ENCODE measurements around the gene CBL. TPM values are rescaled to one million over a fixed set of nuclear protein-coding genes. Genes with fewer than 3 reads are reported as not detected.
"Not testable (repeated sequence)": the region's sequence is repeated elsewhere in the genome, so short reads cannot be mapped to it uniquely, and the experiment has no call there.

CBL gene
- total and polyA plus RNA-seq, 2 experiments from 2014 or later, result 6.5 to 18.3 TPM

DNA sequence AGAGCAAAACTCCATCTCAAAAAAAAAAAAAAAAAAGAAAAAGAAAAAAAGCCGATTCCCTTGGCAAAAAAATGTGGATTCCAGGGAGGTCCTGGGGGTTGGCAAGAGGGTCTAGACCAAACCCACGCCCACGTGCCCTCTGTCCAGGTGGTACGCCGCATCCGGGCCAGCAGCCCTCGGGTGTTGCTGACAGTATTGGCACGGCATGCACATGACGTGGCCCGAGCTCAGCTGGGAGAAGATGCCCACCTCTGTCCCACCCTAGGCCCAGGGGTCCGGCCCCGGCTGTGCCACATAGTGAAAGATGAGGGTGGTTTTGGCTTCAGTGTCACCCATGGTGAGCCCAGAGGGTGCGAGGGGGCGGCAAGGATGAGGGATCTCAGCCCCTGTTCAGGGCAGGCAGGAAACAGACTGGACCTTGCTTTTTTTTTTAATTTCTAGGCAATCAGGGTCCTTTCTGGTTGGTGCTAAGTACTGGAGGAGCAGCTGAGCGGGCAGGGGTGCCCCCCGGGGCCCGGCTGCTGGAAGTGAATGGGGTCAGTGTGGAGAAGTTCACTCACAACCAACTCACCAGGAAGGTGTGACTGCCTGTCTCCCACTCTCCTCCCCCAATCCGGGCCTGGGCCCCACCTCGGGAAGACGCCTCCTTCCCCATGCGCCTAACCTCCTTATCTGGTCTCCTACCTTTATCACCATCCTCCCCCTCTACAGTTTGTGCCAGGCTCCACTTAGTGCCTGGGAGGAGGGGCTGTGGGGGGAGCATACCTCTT, 18.8 kb upstream of the CBL start:
- TF ChIP-seq CTCF (IDR thresholded peaks at IDR 0.05; ENCODE audit: low read depth, low read length), result no peak
- H3K36me3 ChIP-seq, result no peaks in the 10 kb centered on the region
- no peaks in the 10 kb centered on the region for H3K4me1 ChIP-seq (ENCODE audit: low read depth)
- no peaks in the 10 kb centered on the region for H3K27me3 ChIP-seq
- H3K4me3 ChIP-seq, result no peak overlapping the region
- DNase-seq (ENCODE audit: low read depth in 1 of 2, low spot score in 1 of 2), result no peak
- H3K27ac ChIP-seq, result no peak overlapping the region
- no peaks in the 10 kb centered on the region for H3K9me3 ChIP-seq (ENCODE audit: low read depth)

GRCh38 chr11:119188067-119188466, 18.1 kb upstream of the CBL start:
- DNase-seq (ENCODE audit: low read depth in 1 of 2, low spot score in 1 of 2), result no peak
- no peak overlapping the region for H3K4me3 ChIP-seq
- H3K27me3 ChIP-seq, result no peaks in the 10 kb centered on the region
- H3K27ac ChIP-seq, result no peak overlapping the region
- no peak for TF ChIP-seq CTCF (IDR thresholded peaks at IDR 0.05; ENCODE audit: low read depth, low read length)
- H3K4me1 ChIP-seq (ENCODE audit: low read depth), result no peaks in the 10 kb centered on the region
- H3K9me3 ChIP-seq (ENCODE audit: low read depth), result no peaks in the 10 kb centered on the region
- H3K36me3 ChIP-seq, result no peaks in the 10 kb centered on the region

GRCh38 chr11:119188887-119189286, 17.3 kb upstream of the CBL start:
- no peak for TF ChIP-seq CTCF (IDR thresholded peaks at IDR 0.05; ENCODE audit: low read depth, low read length)
- Histone ChIP-seq H3K4me1 (ENCODE audit: low read depth) (no peaks in the 10 kb centered on the region), H3K27ac (no peak overlapping the region), H3K27me3 (no peaks in the 10 kb centered on the region), H3K9me3 (ENCODE audit: low read depth) (no peaks in the 10 kb centered on the region), H3K4me3 (no peak overlapping the region), H3K36me3 (no peaks in the 10 kb centered on the region)
- DNase-seq (ENCODE audit: low read depth in 1 of 2, low spot score in 1 of 2), result no peak

- no peaks in the 10 kb centered on the region for H3K36me3 ChIP-seq
- no peak overlapping the region for H3K27ac ChIP-seq
- no peak for DNase-seq (ENCODE audit: low read depth in 1 of 2, low spot score in 1 of 2)
- no peaks in the 10 kb centered on the region for H3K9me3 ChIP-seq (ENCODE audit: low read depth)
- no peak overlapping the region for H3K4me3 ChIP-seq
- no peaks in the 10 kb centered on the region for H3K4me1 ChIP-seq (ENCODE audit: low read depth)
- H3K27me3 ChIP-seq, result no peaks in the 10 kb centered on the region
- no peak for TF ChIP-seq CTCF (IDR thresholded peaks at IDR 0.05; ENCODE audit: low read depth, low read length)
These were observed 16.7 kb upstream of the CBL start for GRCh38 chr11:119189393-119189792.

GRCh38 chr11:119190531-119190930, 15.6 kb upstream of the CBL start:
- H3K27me3 ChIP-seq, result no peaks in the 10 kb centered on the region
- DNase-seq (ENCODE audit: low read depth in 1 of 2, low spot score in 1 of 2), result no peak
- no peak overlapping the region for H3K4me3 ChIP-seq
- no peak for TF ChIP-seq CTCF (IDR thresholded peaks at IDR 0.05; ENCODE audit: low read depth, low read length)
- no peaks in the 10 kb centered on the region for H3K36me3 ChIP-seq
- H3K4me1 ChIP-seq (ENCODE audit: low read depth), result no peaks in the 10 kb centered on the region
- no peaks in the 10 kb centered on the region for H3K9me3 ChIP-seq (ENCODE audit: low read depth)
- no peak overlapping the region for H3K27ac ChIP-seq

- H3K4me3 ChIP-seq; DNase-seq (ENCODE audit: low read depth in 1 of 2, low spot score in 1 of 2); H3K36me3 ChIP-seq; H3K27me3 ChIP-seq; H3K9me3 ChIP-seq (ENCODE audit: low read depth); H3K27ac ChIP-seq; H3K4me1 ChIP-seq (ENCODE audit: low read depth): not testable (repeated sequence)
These were observed 14.9 kb upstream of the CBL start for GRCh38 chr11:119191265-119191664.
